DND-41 (cell line): ENCODE data around the gene SLC27A3.

Source experiments
- EZH2 ChIP-seq: IDR thresholded peaks from 3 replicates; pipeline ENCODE4 v1.6.1; 2012; ENCODE audit warnings: borderline replicate concordance, low read depth, mild to moderate bottlenecking, moderate library complexity, low read length, inconsistent platforms; ENCODE audit not compliant: severe bottlenecking
- TF ChIP-seq, protein P1 (sequence below): IDR thresholded peaks from 2 replicates; pipeline ENCODE4 v1.5.1; 2012; ENCODE audit warnings: borderline replicate concordance, low read length, moderate library complexity, mild to moderate bottlenecking; ENCODE audit not compliant: poor library complexity, severe bottlenecking; ENCODE audit errors: extremely low read depth

DNA sequence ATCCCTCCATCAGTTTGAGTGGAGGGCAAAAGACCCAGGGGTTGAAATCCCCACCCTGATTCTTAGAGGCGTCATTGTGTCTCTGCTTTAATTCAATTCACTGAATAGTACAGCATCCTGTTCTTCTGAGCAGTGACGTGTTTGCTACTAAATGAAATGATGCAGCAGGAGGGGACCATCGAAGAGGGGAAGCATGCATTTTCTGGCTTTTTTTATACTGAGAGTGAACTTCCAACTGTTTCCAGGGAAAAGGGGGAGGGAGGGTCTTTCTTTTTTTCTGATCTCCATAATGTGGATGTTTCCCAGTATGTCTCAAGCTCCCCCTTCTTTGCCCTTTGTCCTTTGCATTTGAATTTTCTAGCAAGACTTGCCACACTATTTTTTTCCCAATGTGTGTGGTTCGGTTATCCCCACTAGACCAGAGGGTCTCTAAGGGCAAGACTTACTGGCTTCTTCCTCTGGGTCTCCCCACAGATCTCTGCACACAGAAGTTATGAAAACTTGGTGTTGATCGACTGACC is 44.7 kb upstream of the SLC27A3 start:
- TF ChIP-seq, protein P1, sequence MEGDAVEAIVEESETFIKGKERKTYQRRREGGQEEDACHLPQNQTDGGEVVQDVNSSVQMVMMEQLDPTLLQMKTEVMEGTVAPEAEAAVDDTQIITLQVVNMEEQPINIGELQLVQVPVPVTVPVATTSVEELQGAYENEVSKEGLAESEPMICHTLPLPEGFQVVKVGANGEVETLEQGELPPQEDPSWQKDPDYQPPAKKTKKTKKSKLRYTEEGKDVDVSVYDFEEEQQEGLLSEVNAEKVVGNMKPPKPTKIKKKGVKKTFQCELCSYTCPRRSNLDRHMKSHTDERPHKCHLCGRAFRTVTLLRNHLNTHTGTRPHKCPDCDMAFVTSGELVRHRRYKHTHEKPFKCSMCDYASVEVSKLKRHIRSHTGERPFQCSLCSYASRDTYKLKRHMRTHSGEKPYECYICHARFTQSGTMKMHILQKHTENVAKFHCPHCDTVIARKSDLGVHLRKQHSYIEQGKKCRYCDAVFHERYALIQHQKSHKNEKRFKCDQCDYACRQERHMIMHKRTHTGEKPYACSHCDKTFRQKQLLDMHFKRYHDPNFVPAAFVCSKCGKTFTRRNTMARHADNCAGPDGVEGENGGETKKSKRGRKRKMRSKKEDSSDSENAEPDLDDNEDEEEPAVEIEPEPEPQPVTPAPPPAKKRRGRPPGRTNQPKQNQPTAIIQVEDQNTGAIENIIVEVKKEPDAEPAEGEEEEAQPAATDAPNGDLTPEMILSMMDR = no peak
- no peak for TF ChIP-seq EZH2
